ENCODE data around the gene GADD45G. TPM values are rescaled to one million over a fixed set of nuclear protein-coding genes. Genes with fewer than 3 reads are reported as not detected.

GADD45G gene
- total and polyA plus RNA-seq, 4 donors = 5.5 to 106 (median 43.3) TPM

DNA sequence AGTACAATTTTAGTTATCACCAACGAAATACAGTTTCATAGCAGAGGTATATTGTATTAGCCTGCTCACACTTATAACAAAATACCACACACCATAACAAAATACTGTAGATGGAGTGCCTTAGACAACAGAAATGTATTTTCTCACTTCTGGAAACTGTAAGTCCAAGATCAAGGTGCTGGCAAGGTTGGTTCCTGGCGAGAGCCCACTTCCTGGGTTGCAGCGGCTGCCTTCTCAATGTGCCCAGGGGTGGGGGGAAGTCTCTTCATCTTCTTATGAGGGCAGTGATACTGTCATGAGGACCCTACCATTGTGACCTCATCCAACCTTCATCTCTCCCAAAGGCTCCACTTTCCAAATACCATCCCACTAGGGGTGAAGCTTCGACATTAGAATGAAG, 30.5 kb upstream of the GADD45G start:
- Histone ChIP-seq H3K36me3 (ENCODE audit: control insufficient read depth in 4 of 4, insufficient read depth in 3 of 4, low read depth in 1 of 4, low read length in 3 of 4) (no peaks in the 10 kb centered on the region), H3K4me3 (ENCODE audit: low read depth in 1 of 3, low read length in 3 of 3) (no peak overlapping the region), H3K9ac (ENCODE audit: low read depth in 1 of 2, low read length in 2 of 2) (no peak overlapping the region), H3K4me1 (ENCODE audit: control insufficient read depth in 4 of 4, insufficient read depth in 4 of 4, low read length in 3 of 4) (no peaks in the 10 kb centered on the region), H3K9me3 (ENCODE audit: control insufficient read depth in 4 of 4, low read length in 3 of 4) (no peaks in the 10 kb centered on the region), H3K27ac (ENCODE audit: low read depth in 1 of 2, low read length in 2 of 2) (no peak overlapping the region), H3K27me3 (ENCODE audit: control insufficient read depth in 4 of 4, insufficient read depth in 4 of 4, low read length in 3 of 4) (no peaks in the 10 kb centered on the region)
- no peak for DNase-seq (ENCODE audit: low spot score)
- TF ChIP-seq HNF4A (conservative IDR thresholded peaks at IDR 0.05) (no peak), RXRA (IDR thresholded peaks at IDR 0.05) (no peak), NR2F2 (IDR thresholded peaks at IDR 0.05) (no peak), TAF1 (conservative IDR thresholded peaks at IDR 0.05) (no peak), FOXA1 (IDR thresholded peaks at IDR 0.05) (no peak), GABPA (IDR thresholded peaks at IDR 0.05 in 1 of 2, conservative IDR thresholded peaks at IDR 0.05 in 1 of 2) (no peak), SP1 (IDR thresholded peaks at IDR 0.05) (no peak), JUND (IDR thresholded peaks at IDR 0.05) (no peak), HNF4G (IDR thresholded peaks at IDR 0.05) (no peak), RAD21 (IDR thresholded peaks at IDR 0.05) (no peak), YY1 (IDR thresholded peaks at IDR 0.05) (no peak)
- TF ChIP-seq, protein P1, sequence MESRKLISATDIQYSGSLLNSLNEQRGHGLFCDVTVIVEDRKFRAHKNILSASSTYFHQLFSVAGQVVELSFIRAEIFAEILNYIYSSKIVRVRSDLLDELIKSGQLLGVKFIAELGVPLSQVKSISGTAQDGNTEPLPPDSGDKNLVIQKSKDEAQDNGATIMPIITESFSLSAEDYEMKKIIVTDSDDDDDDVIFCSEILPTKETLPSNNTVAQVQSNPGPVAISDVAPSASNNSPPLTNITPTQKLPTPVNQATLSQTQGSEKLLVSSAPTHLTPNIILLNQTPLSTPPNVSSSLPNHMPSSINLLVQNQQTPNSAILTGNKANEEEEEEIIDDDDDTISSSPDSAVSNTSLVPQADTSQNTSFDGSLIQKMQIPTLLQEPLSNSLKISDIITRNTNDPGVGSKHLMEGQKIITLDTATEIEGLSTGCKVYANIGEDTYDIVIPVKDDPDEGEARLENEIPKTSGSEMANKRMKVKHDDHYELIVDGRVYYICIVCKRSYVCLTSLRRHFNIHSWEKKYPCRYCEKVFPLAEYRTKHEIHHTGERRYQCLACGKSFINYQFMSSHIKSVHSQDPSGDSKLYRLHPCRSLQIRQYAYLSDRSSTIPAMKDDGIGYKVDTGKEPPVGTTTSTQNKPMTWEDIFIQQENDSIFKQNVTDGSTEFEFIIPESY (IDR thresholded peaks at IDR 0.05) = no peak
- TF ChIP-seq, protein P2, sequence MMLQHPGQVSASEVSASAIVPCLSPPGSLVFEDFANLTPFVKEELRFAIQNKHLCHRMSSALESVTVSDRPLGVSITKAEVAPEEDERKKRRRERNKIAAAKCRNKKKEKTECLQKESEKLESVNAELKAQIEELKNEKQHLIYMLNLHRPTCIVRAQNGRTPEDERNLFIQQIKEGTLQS (IDR thresholded peaks at IDR 0.05) = no peak
- TF ChIP-seq, protein P3, sequence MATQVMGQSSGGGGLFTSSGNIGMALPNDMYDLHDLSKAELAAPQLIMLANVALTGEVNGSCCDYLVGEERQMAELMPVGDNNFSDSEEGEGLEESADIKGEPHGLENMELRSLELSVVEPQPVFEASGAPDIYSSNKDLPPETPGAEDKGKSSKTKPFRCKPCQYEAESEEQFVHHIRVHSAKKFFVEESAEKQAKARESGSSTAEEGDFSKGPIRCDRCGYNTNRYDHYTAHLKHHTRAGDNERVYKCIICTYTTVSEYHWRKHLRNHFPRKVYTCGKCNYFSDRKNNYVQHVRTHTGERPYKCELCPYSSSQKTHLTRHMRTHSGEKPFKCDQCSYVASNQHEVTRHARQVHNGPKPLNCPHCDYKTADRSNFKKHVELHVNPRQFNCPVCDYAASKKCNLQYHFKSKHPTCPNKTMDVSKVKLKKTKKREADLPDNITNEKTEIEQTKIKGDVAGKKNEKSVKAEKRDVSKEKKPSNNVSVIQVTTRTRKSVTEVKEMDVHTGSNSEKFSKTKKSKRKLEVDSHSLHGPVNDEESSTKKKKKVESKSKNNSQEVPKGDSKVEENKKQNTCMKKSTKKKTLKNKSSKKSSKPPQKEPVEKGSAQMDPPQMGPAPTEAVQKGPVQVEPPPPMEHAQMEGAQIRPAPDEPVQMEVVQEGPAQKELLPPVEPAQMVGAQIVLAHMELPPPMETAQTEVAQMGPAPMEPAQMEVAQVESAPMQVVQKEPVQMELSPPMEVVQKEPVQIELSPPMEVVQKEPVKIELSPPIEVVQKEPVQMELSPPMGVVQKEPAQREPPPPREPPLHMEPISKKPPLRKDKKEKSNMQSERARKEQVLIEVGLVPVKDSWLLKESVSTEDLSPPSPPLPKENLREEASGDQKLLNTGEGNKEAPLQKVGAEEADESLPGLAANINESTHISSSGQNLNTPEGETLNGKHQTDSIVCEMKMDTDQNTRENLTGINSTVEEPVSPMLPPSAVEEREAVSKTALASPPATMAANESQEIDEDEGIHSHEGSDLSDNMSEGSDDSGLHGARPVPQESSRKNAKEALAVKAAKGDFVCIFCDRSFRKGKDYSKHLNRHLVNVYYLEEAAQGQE (IDR thresholded peaks at IDR 0.05) = no peak
- TF ChIP-seq, protein P4, sequence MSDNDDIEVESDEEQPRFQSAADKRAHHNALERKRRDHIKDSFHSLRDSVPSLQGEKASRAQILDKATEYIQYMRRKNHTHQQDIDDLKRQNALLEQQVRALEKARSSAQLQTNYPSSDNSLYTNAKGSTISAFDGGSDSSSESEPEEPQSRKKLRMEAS (IDR thresholded peaks at IDR 0.05) = no peak
- TF ChIP-seq, protein P5, sequence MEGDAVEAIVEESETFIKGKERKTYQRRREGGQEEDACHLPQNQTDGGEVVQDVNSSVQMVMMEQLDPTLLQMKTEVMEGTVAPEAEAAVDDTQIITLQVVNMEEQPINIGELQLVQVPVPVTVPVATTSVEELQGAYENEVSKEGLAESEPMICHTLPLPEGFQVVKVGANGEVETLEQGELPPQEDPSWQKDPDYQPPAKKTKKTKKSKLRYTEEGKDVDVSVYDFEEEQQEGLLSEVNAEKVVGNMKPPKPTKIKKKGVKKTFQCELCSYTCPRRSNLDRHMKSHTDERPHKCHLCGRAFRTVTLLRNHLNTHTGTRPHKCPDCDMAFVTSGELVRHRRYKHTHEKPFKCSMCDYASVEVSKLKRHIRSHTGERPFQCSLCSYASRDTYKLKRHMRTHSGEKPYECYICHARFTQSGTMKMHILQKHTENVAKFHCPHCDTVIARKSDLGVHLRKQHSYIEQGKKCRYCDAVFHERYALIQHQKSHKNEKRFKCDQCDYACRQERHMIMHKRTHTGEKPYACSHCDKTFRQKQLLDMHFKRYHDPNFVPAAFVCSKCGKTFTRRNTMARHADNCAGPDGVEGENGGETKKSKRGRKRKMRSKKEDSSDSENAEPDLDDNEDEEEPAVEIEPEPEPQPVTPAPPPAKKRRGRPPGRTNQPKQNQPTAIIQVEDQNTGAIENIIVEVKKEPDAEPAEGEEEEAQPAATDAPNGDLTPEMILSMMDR (IDR thresholded peaks at IDR 0.05; ENCODE audit: low read depth, low read length, missing input control) = no peak
- 67% methylated on average over 4 of the region's 4 CpGs for WGBS

DNA sequence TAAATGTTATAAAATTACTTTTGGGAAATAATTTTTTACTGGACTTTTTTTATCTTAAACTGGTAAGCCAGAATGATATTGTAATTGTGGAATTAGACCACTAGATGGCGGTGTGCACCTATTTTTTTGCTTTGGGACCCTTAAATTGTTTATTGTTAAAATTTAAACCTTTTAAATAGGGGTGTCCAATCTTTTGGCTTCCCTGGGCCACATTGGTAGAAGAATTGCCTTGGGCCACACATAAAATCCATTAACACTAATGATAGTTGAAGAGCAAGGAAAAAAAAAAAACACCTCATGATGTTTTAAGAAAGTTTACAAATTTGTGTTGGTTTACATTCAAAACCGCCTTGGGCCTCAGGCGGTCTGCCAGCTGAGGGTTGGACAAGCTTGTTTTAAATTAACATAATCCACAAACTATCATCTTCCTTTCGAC, 28.4 kb upstream of the GADD45G start:
- H3K36me3 ChIP-seq (ENCODE audit: control insufficient read depth in 4 of 4, insufficient read depth in 3 of 4, low read depth in 1 of 4, low read length in 3 of 4) = no peaks in the 10 kb centered on the region
- no peaks in the 10 kb centered on the region for H3K4me1 ChIP-seq (ENCODE audit: control insufficient read depth in 4 of 4, insufficient read depth in 4 of 4, low read length in 3 of 4)
- H3K9ac ChIP-seq (ENCODE audit: low read depth in 1 of 2, low read length in 2 of 2) = no peak overlapping the region
- DNase-seq (ENCODE audit: low spot score) = no peak
- WGBS = 32% methylated on average over 4 of the region's 4 CpGs
- no peak overlapping the region for H3K27ac ChIP-seq (ENCODE audit: low read depth in 1 of 2, low read length in 2 of 2)
- TF ChIP-seq, protein P5 (IDR thresholded peaks at IDR 0.05; ENCODE audit: low read depth, low read length, missing input control) = peak; percentile 63
- TF ChIP-seq, protein P4 (IDR thresholded peaks at IDR 0.05) = no peak
- TF ChIP-seq RAD21 (IDR thresholded peaks at IDR 0.05) = peak; percentile 74 to 78
- no peaks in the 10 kb centered on the region for H3K27me3 ChIP-seq (ENCODE audit: control insufficient read depth in 4 of 4, insufficient read depth in 4 of 4, low read length in 3 of 4)
- no peak overlapping the region for H3K4me3 ChIP-seq (ENCODE audit: low read depth in 1 of 3, low read length in 3 of 3)
- no peaks in the 10 kb centered on the region for H3K9me3 ChIP-seq (ENCODE audit: control insufficient read depth in 4 of 4, low read length in 3 of 4)
